Caco-2 (cell line): Measurements from ENCODE around the gene STK10. TPM values are rescaled to one million over a fixed set of nuclear protein-coding genes. Genes with fewer than 3 reads are reported as not detected.

ENCODE experiments used
- BruUV-seq: library from RNA; stranded (reverse); fragments of 400-500 nt; replicated peaks from 2 replicates; lab custom pipeline; 2021; lab: Mats Ljungman, UMichigan
- CTCF ChIA-PET: fragments of 300-600 bp; sonication (Branson Sonifier 250); formaldehyde crosslinking; loops from one replicate; lab custom pipeline; 2022; ENCODE audit warnings: antibody characterized with exemption; lab: Charles Lee
- POLR2A ChIA-PET: fragments of 300-600 bp; sonication (Branson Sonifier 250); formaldehyde crosslinking; loops from one replicate; lab custom pipeline; 2022; ENCODE audit warnings: antibody characterized with exemption; lab: Charles Lee
- DNase-seq, 2 experiments: peaks; one replicate each; pipeline versions ENCODE4 v3.0.0 to v3.0.0-alpha.2; 2020 to 2022
- H3K27me3 ChIP-seq: replicated peaks from 2 replicates; pipeline ENCODE4 v1.6.0; 2011; ENCODE audit warnings: low read length; ENCODE audit not compliant: control insufficient read depth, insufficient read depth
- H3K36me3 ChIP-seq: 2 replicates; pipeline ENCODE4 v1.5.1; 2011; ENCODE audit warnings: low read length; ENCODE audit not compliant: control insufficient read depth, insufficient read depth
- H3K4me1 ChIP-seq: fragments of 250-450 bp; sonication (Bioruptor Pico); 2 replicates; pipeline ENCODE4 v1.5.1; 2020; ENCODE audit warnings: mild to moderate bottlenecking
- H3K4me3 ChIP-seq: 2 replicates; pipeline ENCODE4 v1.5.1; 2011; ENCODE audit warnings: low read depth, mild to moderate bottlenecking, control low read depth, low read length
- H3K9me3 ChIP-seq: fragments of 250-450 bp; sonication (Bioruptor Pico); 2 replicates; pipeline ENCODE4 v1.5.1; 2020; ENCODE audit warnings: mild to moderate bottlenecking, moderate library complexity
- H3K27ac Mint-ChIP-seq: one replicate; pipeline ENCODE4 v1.8.0; 2022; ENCODE audit warnings: mixed read lengths; ENCODE audit not compliant: unreplicated experiment
- H3K27me3 Mint-ChIP-seq: one replicate; pipeline ENCODE4 v1.8.0; 2022; ENCODE audit warnings: mixed read lengths; ENCODE audit not compliant: insufficient read depth, unreplicated experiment
- H3K36me3 Mint-ChIP-seq: one replicate; pipeline ENCODE4 v1.8.0; 2022; ENCODE audit warnings: mild to moderate bottlenecking, mixed read lengths; ENCODE audit not compliant: insufficient read depth, unreplicated experiment
- H3K4me1 Mint-ChIP-seq: one replicate; pipeline ENCODE4 v1.8.0; 2022; ENCODE audit warnings: low read depth, mixed read lengths; ENCODE audit not compliant: unreplicated experiment
- H3K4me3 Mint-ChIP-seq: one replicate; pipeline ENCODE4 v1.8.0; 2022; ENCODE audit warnings: mild to moderate bottlenecking, moderate library complexity, mixed read lengths; ENCODE audit not compliant: unreplicated experiment
- H3K9me3 Mint-ChIP-seq: one replicate; pipeline ENCODE4 v1.8.0; 2022; ENCODE audit warnings: mixed read lengths; ENCODE audit not compliant: unreplicated experiment
- intact Hi-C: fragments of 100-400 bp; cut with micrococcal nuclease; formaldehyde crosslinking; loops from one replicate; pipeline ENCODE4 v1.10.0; 2022; ENCODE audit not compliant: unreplicated experiment
- total RNA-seq: library from RNA; stranded (reverse); gene quantifications from 2 replicates; pipeline ENCODE4 v1.2.3, GENCODE V29; 2022
- TF ChIP-seq, protein P1 (sequence below), 2 experiments: fragments of 200-600 bp in 1 of 2; IDR thresholded peaks; 1 replicate in 1 of 2; 2 replicates in 1 of 2; pipeline versions ENCODE4 v1.5.1 to v1.8.0; 2011 to 2022; ENCODE audit warnings: antibody characterized with exemption in 1 of 2, control low read depth in 1 of 2, inconsistent platforms in 1 of 2, low read depth in 1 of 2, low read length in 1 of 2, mild to moderate bottlenecking in 1 of 2, moderate library complexity in 1 of 2; ENCODE audit not compliant: insufficient read depth in 1 of 2, severe bottlenecking in 1 of 2, unreplicated experiment in 1 of 2

STK10 gene
- total RNA-seq, 1 experiment from 2014 or later: 10.3 TPM

DNA sequence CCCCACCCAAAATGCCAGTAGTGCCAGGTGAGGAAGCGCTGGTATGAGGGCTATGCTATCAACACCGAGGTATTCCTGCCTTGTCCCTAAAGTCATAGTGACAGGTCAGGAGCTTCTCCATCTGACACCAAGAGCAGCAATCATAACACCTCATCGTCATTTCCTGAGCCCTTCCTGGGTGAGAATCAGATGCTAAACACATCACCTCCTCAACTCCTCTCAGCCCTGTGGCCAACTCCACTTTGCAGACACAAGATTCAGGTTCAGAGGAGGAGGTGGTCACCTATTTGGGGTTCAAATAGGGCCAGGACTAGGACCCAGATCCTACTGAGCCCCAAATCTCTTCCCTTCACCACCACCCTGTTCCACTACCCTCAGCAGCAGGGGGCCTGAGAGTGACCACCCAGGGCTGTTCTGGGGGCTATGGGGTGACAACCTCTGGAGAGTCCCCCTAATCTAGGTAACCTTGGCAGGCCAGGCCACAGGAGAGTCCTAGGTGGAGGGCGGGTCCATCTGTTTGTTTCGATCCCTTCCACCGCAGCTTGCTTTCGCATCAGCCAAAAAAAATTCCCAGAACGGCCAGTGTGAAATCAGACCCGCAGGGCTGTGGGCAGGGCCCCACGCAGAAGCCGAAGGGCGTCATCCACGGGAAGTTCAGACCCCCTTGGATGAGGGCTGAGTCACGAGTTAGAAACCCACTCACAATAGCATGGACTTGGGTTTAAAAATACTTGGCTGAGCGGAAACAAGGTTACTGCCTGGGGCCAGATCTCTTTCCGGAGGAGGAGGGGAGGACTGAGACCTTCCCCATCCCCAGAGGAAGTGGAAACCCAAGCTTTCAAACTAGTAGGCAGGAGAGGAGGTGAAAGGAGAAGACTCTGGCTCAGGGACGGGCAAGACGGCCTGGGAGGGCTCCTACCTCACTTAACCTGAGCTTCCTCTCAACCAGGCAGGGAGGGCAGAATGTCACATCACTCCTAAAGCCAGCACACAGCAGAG, 8.7 kb downstream of the STK10 start:
- no peaks in the 10 kb centered on the region for H3K36me3 Mint-ChIP-seq
- intact Hi-C loops: no loop called here
- peaks cover 7% of the 10 kb centered on the region; the same call in 1 of the 2 replicates for H3K9me3 ChIP-seq
- DNase-seq: no peak
- ChIA-PET POLR2A (interaction anchor here (0.5 kb wide), 1 partner anchor 74 kb away, joined by 3 read pairs; no protein-coding TSS in a partner anchor), CTCF (no interaction called here)
- H3K27me3 ChIP-seq: no peaks in the 10 kb centered on the region
- H3K27ac Mint-ChIP-seq: no peak overlapping the region
- no peak overlapping the region for H3K4me3 ChIP-seq
- no peaks in the 10 kb centered on the region for H3K4me1 Mint-ChIP-seq
- BruUV-seq: no TSS peak
- no peaks in the 10 kb centered on the region for H3K36me3 ChIP-seq
- TF ChIP-seq, protein P1, sequence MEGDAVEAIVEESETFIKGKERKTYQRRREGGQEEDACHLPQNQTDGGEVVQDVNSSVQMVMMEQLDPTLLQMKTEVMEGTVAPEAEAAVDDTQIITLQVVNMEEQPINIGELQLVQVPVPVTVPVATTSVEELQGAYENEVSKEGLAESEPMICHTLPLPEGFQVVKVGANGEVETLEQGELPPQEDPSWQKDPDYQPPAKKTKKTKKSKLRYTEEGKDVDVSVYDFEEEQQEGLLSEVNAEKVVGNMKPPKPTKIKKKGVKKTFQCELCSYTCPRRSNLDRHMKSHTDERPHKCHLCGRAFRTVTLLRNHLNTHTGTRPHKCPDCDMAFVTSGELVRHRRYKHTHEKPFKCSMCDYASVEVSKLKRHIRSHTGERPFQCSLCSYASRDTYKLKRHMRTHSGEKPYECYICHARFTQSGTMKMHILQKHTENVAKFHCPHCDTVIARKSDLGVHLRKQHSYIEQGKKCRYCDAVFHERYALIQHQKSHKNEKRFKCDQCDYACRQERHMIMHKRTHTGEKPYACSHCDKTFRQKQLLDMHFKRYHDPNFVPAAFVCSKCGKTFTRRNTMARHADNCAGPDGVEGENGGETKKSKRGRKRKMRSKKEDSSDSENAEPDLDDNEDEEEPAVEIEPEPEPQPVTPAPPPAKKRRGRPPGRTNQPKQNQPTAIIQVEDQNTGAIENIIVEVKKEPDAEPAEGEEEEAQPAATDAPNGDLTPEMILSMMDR (IDR thresholded peaks at IDR 0.05; ENCODE audit: insufficient read depth in 1 of 2, low read depth in 1 of 2, low read length in 1 of 2, severe bottlenecking in 1 of 2, unreplicated experiment in 1 of 2): no peak
- H3K4me1 ChIP-seq: 0 out of 2 replicates have a peak, but pooled peaks cover 4% of the 10 kb centered on the region
- no peaks in the 10 kb centered on the region for H3K27me3 Mint-ChIP-seq
- H3K9me3 Mint-ChIP-seq: no peaks in the 10 kb centered on the region
- no peak overlapping the region for H3K4me3 Mint-ChIP-seq

- intact Hi-C loops: no loop called here
- CTCF ChIA-PET: no interaction called here
- no peak overlapping the region for H3K4me3 Mint-ChIP-seq
- H3K27me3 ChIP-seq: no peaks in the 10 kb centered on the region
- no peaks in the 10 kb centered on the region for H3K4me1 Mint-ChIP-seq
- H3K4me1 ChIP-seq: 0 out of 2 replicates have a peak, but pooled peaks cover 4% of the 10 kb centered on the region
- POLR2A ChIA-PET: interaction anchor here (0.5 kb wide), 1 partner anchor 74 kb away, joined by 3 read pairs; no protein-coding TSS in a partner anchor
- no peaks in the 10 kb centered on the region for H3K36me3 Mint-ChIP-seq
- DNase-seq: no peak
- no TSS peak for BruUV-seq
- no peaks in the 10 kb centered on the region for H3K36me3 ChIP-seq
- no peak overlapping the region for H3K27ac Mint-ChIP-seq
- H3K9me3 Mint-ChIP-seq: no peaks in the 10 kb centered on the region
- TF ChIP-seq, protein P1 (IDR thresholded peaks at IDR 0.05; ENCODE audit: insufficient read depth in 1 of 2, low read depth in 1 of 2, low read length in 1 of 2, severe bottlenecking in 1 of 2, unreplicated experiment in 1 of 2): no peak
- no peak overlapping the region for H3K4me3 ChIP-seq
- H3K9me3 ChIP-seq: peaks cover 7% of the 10 kb centered on the region; the same call in 1 of the 2 replicates
- no peaks in the 10 kb centered on the region for H3K27me3 Mint-ChIP-seq
Observed at GRCh38 chr5:172178301-172178987, 9.6 kb downstream of the STK10 start.

DNA sequence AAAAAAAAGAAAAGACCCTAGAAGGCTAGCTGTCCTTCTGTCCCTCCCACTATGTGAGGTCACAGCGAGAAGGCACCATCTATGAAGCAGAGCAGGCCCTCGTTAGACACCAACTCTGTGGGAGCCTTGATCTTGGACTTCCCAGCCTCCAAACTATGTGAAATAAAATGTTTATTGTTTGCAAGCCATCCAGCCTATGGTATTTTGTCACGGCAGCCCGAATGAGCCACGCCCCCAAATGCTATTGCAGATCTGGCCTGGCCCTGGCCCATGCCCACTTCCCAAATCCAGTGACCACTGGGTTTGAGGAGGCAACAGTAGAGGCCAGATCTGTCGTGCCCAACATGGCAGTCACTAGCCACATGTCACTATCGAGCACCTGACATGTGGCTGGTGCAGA, 10.8 kb downstream of the STK10 start:
- DNase-seq: no peak
- no TSS peak for BruUV-seq
- H3K9me3 Mint-ChIP-seq: no peaks in the 10 kb centered on the region
- no peaks in the 10 kb centered on the region for H3K27me3 Mint-ChIP-seq
- POLR2A ChIA-PET: no interaction called here
- H3K4me3 Mint-ChIP-seq: no peak overlapping the region
- CTCF ChIA-PET: no interaction called here
- H3K36me3 Mint-ChIP-seq: no peaks in the 10 kb centered on the region
- TF ChIP-seq, protein P1 (IDR thresholded peaks at IDR 0.05; ENCODE audit: insufficient read depth in 1 of 2, low read depth in 1 of 2, low read length in 1 of 2, severe bottlenecking in 1 of 2, unreplicated experiment in 1 of 2): no peak
- no peaks in the 10 kb centered on the region for H3K4me1 Mint-ChIP-seq
- peaks cover 7% of the 10 kb centered on the region; the same call in 1 of the 2 replicates for H3K9me3 ChIP-seq
- H3K36me3 ChIP-seq: no peaks in the 10 kb centered on the region
- H3K27ac Mint-ChIP-seq: no peak overlapping the region
- no peak overlapping the region for H3K4me3 ChIP-seq
- H3K27me3 ChIP-seq: no peaks in the 10 kb centered on the region
- 0 out of 2 replicates have a peak, but pooled peaks cover 4% of the 10 kb centered on the region for H3K4me1 ChIP-seq
- intact Hi-C loops: no loop called here
